ENCODE data around the gene BIRC3. TPM values are rescaled to one million over a fixed set of nuclear protein-coding genes. Genes with fewer than 3 reads are reported as not detected.

The BIRC3 gene
- total RNA-seq, 2 donors from 2014 or later, result 14.8 to 66.3 TPM

- DNase-seq, result no peak
- no peak overlapping the region for H3K4me3 ChIP-seq
- peaks cover 10% of the 10 kb centered on the region for H3K4me1 ChIP-seq
- no peaks in the 10 kb centered on the region for H3K9me3 ChIP-seq
- no peaks in the 10 kb centered on the region for H3K27me3 ChIP-seq
- intact Hi-C loops (cut with DNase I), result no loop called here
- H3K36me3 ChIP-seq, result no peaks in the 10 kb centered on the region
- no peak overlapping the region for H3K27ac ChIP-seq
- TF ChIP-seq CTCF (IDR thresholded peaks at IDR 0.05), result no peak
- no peak overlapping the region for H3K9ac ChIP-seq (ENCODE audit: low read depth in 2 of 2, low read length in 2 of 2)
Observed at GRCh38 chr11:102288725-102289083, 28.6 kb upstream of the BIRC3 start.

GRCh38 chr11:102289592-102289991, 27.7 kb upstream of the BIRC3 start:
- intact Hi-C loops (cut with DNase I), result no loop called here
- no peak for DNase-seq
- Histone ChIP-seq H3K9ac (ENCODE audit: low read depth in 2 of 2, low read length in 2 of 2) (no peak overlapping the region), H3K27ac (no peak overlapping the region), H3K27me3 (no peaks in the 10 kb centered on the region), H3K4me3 (no peak overlapping the region), H3K36me3 (no peaks in the 10 kb centered on the region), H3K9me3 (no peaks in the 10 kb centered on the region), H3K4me1 (peaks cover 15% of the 10 kb centered on the region)
- no peak for TF ChIP-seq CTCF (IDR thresholded peaks at IDR 0.05)

GRCh38 chr11:102291831-102292230, 25.5 kb upstream of the BIRC3 start:
- H3K36me3 ChIP-seq, result no peaks in the 10 kb centered on the region
- no peaks in the 10 kb centered on the region for H3K9me3 ChIP-seq
- TF ChIP-seq CTCF (IDR thresholded peaks at IDR 0.05), result no peak
- intact Hi-C loops (cut with DNase I), result loop anchor here (5.0 kb wide), 1 partner anchor 50 kb away; no protein-coding TSS in a partner anchor
- peaks cover 15% of the 10 kb centered on the region for H3K4me1 ChIP-seq
- no peak overlapping the region for H3K9ac ChIP-seq (ENCODE audit: low read depth in 2 of 2, low read length in 2 of 2)
- no peak overlapping the region for H3K4me3 ChIP-seq
- no peak for DNase-seq
- H3K27ac ChIP-seq, result no peak overlapping the region
- H3K27me3 ChIP-seq, result no peaks in the 10 kb centered on the region

- no peaks in the 10 kb centered on the region for H3K9me3 ChIP-seq
- no peak for DNase-seq
- H3K4me1 ChIP-seq, result peaks cover 11% of the 10 kb centered on the region
- no peak overlapping the region for H3K27ac ChIP-seq
- H3K36me3 ChIP-seq, result no peaks in the 10 kb centered on the region
- no peak overlapping the region for H3K9ac ChIP-seq (ENCODE audit: low read depth in 2 of 2, low read length in 2 of 2)
- no peak for TF ChIP-seq CTCF (IDR thresholded peaks at IDR 0.05)
- intact Hi-C loops (cut with DNase I), result loop anchor here (5.0 kb wide), 1 partner anchor 49 kb away; no protein-coding TSS in a partner anchor
- no peak overlapping the region for H3K4me3 ChIP-seq
- H3K27me3 ChIP-seq, result no peaks in the 10 kb centered on the region
Observed at GRCh38 chr11:102292933-102293332, 24.4 kb upstream of the BIRC3 start.

- no peak overlapping the region for H3K4me3 ChIP-seq
- intact Hi-C loops (cut with DNase I), result loop anchor here (5.0 kb wide), 1 partner anchor 48 kb away; no protein-coding TSS in a partner anchor
Observed at GRCh38 chr11:102293873-102294601, 23.2 kb upstream of the BIRC3 start.

More at GRCh38 chr11:102293873-102294601, 23.2 kb upstream of the BIRC3 start:
- Histone ChIP-seq H3K4me1 (peaks cover 5% of the 10 kb centered on the region), H3K27ac (no peak overlapping the region), H3K9ac (ENCODE audit: low read depth in 2 of 2, low read length in 2 of 2) (no peak overlapping the region), H3K9me3 (no peaks in the 10 kb centered on the region), H3K36me3 (no peaks in the 10 kb centered on the region), H3K27me3 (no peaks in the 10 kb centered on the region)
- TF ChIP-seq CTCF (IDR thresholded peaks at IDR 0.05), result peak; percentile 58
- no peak for DNase-seq

Measured in colonic mucosa (tissue), 4 donors.